Activated CD4-positive, CD25-positive, alpha-beta regulatory T cell treated with anti-CD3 and anti-CD28 coated beads, Interleukin-2, amount 50 U/mL, for 16 hours (primary cell): Measurements from ENCODE around the gene SDR39U1.

Source experiments
- DNase-seq: peaks from one replicate; pipeline ENCODE4 v3.0.0-alpha.2; 2020; ENCODE audit warnings: low read depth, low spot score

SDR39U1 gene

GRCh38 chr14:24441904-24442239, 704 bp downstream of the SDR39U1 start:
- no peak for DNase-seq

- no peak for DNase-seq
These were observed 1.1 kb downstream of the SDR39U1 start for GRCh38 chr14:24441485-24441884.

GRCh38 chr14:24440606-24441399, 1.8 kb downstream of the SDR39U1 start:
- no peak for DNase-seq

- no peak for DNase-seq
These were observed 2.6 kb downstream of the SDR39U1 start for GRCh38 chr14:24439830-24440605.

GRCh38 chr14:24439257-24439656, 3.3 kb downstream of the SDR39U1 start:
- no peak for DNase-seq

- no peak for DNase-seq
These were observed 4.1 kb downstream of the SDR39U1 start for GRCh38 chr14:24438223-24439097.

- DNase-seq: no peak
These were observed 4.9 kb downstream of the SDR39U1 start for GRCh38 chr14:24437736-24438067.

- no peak for DNase-seq
These were observed 5.4 kb downstream of the SDR39U1 start for GRCh38 chr14:24437020-24437735.

- DNase-seq: no peak
These were observed 6.1 kb downstream of the SDR39U1 start for GRCh38 chr14:24436355-24437019.

GRCh38 chr14:24435998-24436354, 6.6 kb downstream of the SDR39U1 start:
- no peak for DNase-seq

GRCh38 chr14:24435192-24435810, 7.3 kb downstream of the SDR39U1 start:
- DNase-seq: no peak

- no peak for DNase-seq
These were observed 7.9 kb downstream of the SDR39U1 start for GRCh38 chr14:24434676-24435075.

GRCh38 chr14:24434036-24434435, 8.5 kb downstream of the SDR39U1 start:
- no peak for DNase-seq

GRCh38 chr14:24432259-24433131, 10.1 kb downstream of the SDR39U1 start:
- no peak for DNase-seq

- peak; percentile 75 for DNase-seq
These were observed 10.9 kb downstream of the SDR39U1 start for GRCh38 chr14:24431569-24432258.

- DNase-seq: peak; percentile 46
These were observed 11.7 kb downstream of the SDR39U1 start for GRCh38 chr14:24430682-24431568.

- DNase-seq: no peak
These were observed 12.4 kb downstream of the SDR39U1 start for GRCh38 chr14:24430143-24430681.
